ENCODE measurements around the gene SYT10.

- TF ChIP-seq SIN3A (IDR thresholded peaks at IDR 0.05; ENCODE audit: borderline replicate concordance, insufficient read depth, low read depth, low read length) (no peak), CTCF (IDR thresholded peaks at IDR 0.05) (no peak), REST (IDR thresholded peaks at IDR 0.05; ENCODE audit: insufficient read depth in 1 of 2, low read depth in 2 of 2, low read length in 1 of 2) (no peak), POLR2AphosphoS5 (IDR thresholded peaks at IDR 0.05; ENCODE audit: low read depth, low read length) (no peak)
These were observed 40.7 kb upstream of the SYT10 start for GRCh38 chr12:33480366-33480765.

Data from Panc1 (cell line).